Naive thymus-derived CD8-positive, alpha-beta T cell (primary cell): ENCODE results near the gene CMC4. TPM values are rescaled to one million over a fixed set of nuclear protein-coding genes. Genes with fewer than 3 reads are reported as not detected.

Source experiments
- ATAC-seq, 2 donors: fragments of 150-1000 bp; cut with Tn5 transposase in 1 of 2; sonication (Bioruptor Pico), chemical (Tn5 transposase) in 1 of 2; 1 replicate in 1 of 2; 2 replicates in 1 of 2; pipeline ENCODE4 v1.10.0; 2021; ENCODE audit warnings: mild to moderate bottlenecking in 2 of 2, moderate library complexity in 2 of 2
- POLR2A ChIA-PET: fragments of 350-600 bp; sonication (Branson Sonifier 250); formaldehyde crosslinking; loops from one replicate; lab custom pipeline; 2021; ENCODE audit warnings: antibody characterized with exemption; lab: Charles Lee
- DNase-seq, 10 donors: peaks; one replicate each; pipeline versions ENCODE4 v3.0.0 to v3.0.0-alpha.2; 2020 to 2022
- H3K27ac Mint-ChIP-seq, 10 donors: one replicate each; pipeline ENCODE4 v1.8.0; 2020 to 2022; ENCODE audit warnings: mild to moderate bottlenecking in 10 of 10, mixed read lengths in 10 of 10, moderate library complexity in 4 of 10, inconsistent platforms in 1 of 10
- H3K27me3 Mint-ChIP-seq, 5 donors: one replicate each; pipeline ENCODE4 v1.8.0; 2021 to 2022; ENCODE audit warnings: mixed read lengths in 5 of 5
- H3K36me3 Mint-ChIP-seq, 3 donors: one replicate each; pipeline ENCODE4 v1.8.0; 2020 to 2022; ENCODE audit warnings: mixed read lengths in 3 of 3, mild to moderate bottlenecking in 2 of 3, inconsistent platforms in 1 of 3
- H3K4me1 Mint-ChIP-seq, 4 donors: one replicate each; pipeline ENCODE4 v1.8.0; 2021 to 2022; ENCODE audit warnings: mixed read lengths in 4 of 4
- H3K4me3 Mint-ChIP-seq, 10 donors: one replicate each; pipeline ENCODE4 v1.8.0; 2020 to 2022; ENCODE audit warnings: mild to moderate bottlenecking in 10 of 10, mixed read lengths in 10 of 10, moderate library complexity in 6 of 10, inconsistent platforms in 1 of 10
- H3K9me3 Mint-ChIP-seq, 9 donors: one replicate each; pipeline ENCODE4 v1.8.0; 2020 to 2022; ENCODE audit warnings: mixed read lengths in 9 of 9, mild to moderate bottlenecking in 3 of 9, inconsistent platforms in 1 of 9, moderate library complexity in 1 of 9
- polyA plus RNA-seq, 3 donors: library from polyadenylated mRNA; unstranded; fragments of 300-500 nt; fragmentation: Illumina TruSeq; gene quantifications; one replicate each; pipeline ENCODE4 v1.2.3, GENCODE V29; 2021
- total RNA-seq, 8 experiments: library from RNA in 2 of 8; stranded (reverse) in 2 of 8; gene quantifications; one replicate each; pipeline ENCODE4 v1.2.3 and lab custom pipeline; 2021 to 2026

Gene CMC4
- total and polyA plus RNA-seq, 5 experiments from 2014 or later, result 5.3 to 27.7 (median 25.6) TPM

DNA sequence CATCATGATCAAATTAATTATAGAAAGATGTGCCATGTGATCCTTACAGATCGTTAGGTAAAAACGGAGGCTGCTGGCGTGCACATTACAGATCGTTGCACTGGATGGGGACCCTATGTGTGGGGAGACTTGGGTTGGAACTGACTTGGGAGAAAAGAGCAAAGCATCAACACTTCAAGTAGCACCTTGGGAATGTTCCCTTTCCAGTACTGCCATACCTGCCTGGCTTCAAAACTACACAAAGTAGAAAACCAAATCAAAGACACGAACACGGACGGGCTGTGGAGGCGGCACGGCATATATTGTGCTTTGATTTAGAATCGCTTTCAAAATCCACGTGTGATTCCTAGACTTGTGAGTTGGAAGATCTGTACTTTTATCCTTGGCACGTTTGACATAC is 898 bp downstream of the CMC4 start:
- Mint-ChIP-seq H3K36me3 (peaks cover 0 to 21% (median 0%) of the 10 kb centered on the region in 3 donors), H3K9me3 (no peaks in the 10 kb centered on the region), H3K4me3 (peak overlapping the region; percentile 70 to 90 (median 84)), H3K27me3 (no peaks in the 10 kb centered on the region), H3K27ac (peak overlapping the region in 9 of 10 donors; percentile 80 to 94 (median 91)), H3K4me1 (peaks cover 22 to 55% (median 48%) of the 10 kb centered on the region in 4 donors)
- POLR2A ChIA-PET, result interaction anchor here (1.0 kb wide), 1 partner anchor 43 kb away, joined by 6 read pairs; the partner anchor contains the start of gene FUNDC2
- DNase-seq (no peak), ATAC-seq (no peak)

DNA sequence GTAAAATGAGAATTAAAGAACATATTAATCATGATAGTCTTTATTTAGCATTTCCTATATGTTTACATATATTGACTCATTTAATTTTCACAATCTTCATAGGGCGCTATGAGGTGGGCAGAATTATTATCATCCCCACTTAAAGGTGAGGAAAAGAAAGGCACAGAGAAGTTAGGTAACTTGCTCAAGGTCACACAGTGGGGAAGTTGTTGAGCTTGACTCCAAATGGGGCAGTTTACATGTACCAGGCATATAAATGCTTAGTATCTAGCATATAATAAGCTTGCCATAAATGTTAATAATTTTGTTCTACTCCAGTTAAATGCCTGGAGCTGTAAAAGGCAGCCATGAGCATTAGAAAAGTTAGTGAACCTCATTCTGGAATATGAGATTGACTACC is 1.5 kb downstream of the CMC4 start:
- Mint-ChIP-seq H3K4me1 (peaks cover 22 to 54% (median 46%) of the 10 kb centered on the region in 4 donors), H3K4me3 (peak overlapping the region in 9 of 10 donors; percentile 4 to 90 (median 80)), H3K27ac (peak overlapping the region in 2 of 10 donors; percentile 25 to 91), H3K36me3 (peaks cover 0 to 20% (median 0%) of the 10 kb centered on the region in 3 donors), H3K9me3 (no peaks in the 10 kb centered on the region), H3K27me3 (no peaks in the 10 kb centered on the region)
- ATAC-seq (no peak), DNase-seq (no peak)
- POLR2A ChIA-PET, result no interaction called here

DNA sequence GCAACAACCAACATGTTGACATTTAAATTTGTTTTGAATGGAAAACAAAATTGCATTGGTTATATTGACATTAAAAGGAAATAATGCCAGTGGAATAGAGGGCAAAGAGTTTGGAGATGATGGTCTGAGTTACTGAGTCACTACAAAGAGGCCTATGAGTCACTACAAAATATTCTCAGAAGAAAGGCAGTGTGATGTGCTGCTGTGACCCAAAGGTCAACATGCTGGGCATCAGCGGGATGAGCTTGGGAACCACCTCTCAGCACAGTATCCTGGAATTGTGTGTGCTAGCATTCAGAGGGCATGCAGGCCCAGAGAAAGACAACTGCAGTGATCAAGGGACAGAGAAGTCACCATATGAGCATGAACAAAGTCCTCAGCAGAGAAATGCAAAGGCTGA is 2.8 kb downstream of the CMC4 start:
- peak overlapping the region in 2 of 10 donors; percentile 7 to 19 for H3K4me3 Mint-ChIP-seq
- H3K4me1 Mint-ChIP-seq, result peaks cover 12 to 41% (median 33%) of the 10 kb centered on the region in 4 donors
- DNase-seq (no peak), ATAC-seq (no peak)
- no peaks in the 10 kb centered on the region for H3K27me3 Mint-ChIP-seq
- peak overlapping the region in 1 of 10 donors; percentile 31 for H3K27ac Mint-ChIP-seq
- POLR2A ChIA-PET, result interaction anchor here (1.5 kb wide), 1 partner anchor 41 kb away, joined by 4 read pairs; the partner anchor contains the start of gene FUNDC2
- peaks cover 0 to 8% (median 0%) of the 10 kb centered on the region in 3 donors for H3K36me3 Mint-ChIP-seq
- no peaks in the 10 kb centered on the region for H3K9me3 Mint-ChIP-seq

DNA sequence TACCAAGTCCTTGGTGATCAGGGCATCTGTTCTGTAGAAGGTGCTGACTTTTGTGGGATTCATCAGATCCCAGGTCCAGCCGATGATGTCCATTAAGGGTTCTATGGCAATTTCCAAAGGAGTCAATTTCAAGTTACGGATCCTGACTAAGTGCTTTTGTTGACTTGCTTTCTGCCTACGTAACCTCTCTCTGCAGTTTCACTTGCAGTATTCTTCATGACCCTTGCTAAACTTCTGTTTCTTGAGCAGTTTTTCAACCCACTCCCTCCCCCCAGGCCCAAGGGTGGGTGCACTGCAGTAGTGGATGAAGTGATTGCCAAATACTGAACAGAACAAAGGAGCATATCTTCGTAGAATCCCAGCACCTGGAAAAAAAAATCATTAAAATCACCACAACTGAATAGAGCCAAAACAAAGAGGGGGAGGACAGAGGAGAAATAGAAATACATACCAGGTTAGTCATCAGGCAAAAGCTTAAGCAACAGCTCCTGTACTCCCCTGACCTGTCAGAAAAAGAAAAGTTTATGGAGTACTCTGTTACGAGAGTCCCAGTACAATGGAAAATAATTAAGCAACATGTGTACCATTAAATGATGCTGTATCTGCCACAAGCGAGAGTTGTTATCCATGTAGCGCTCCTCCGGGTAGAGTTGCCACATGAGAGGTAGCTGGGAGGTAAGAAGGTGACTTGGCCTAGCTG is 5.8 kb downstream of the CMC4 start:
- POLR2A ChIA-PET, result no interaction called here
- peaks cover 0 to 14% (median 0%) of the 10 kb centered on the region in 3 donors for H3K36me3 Mint-ChIP-seq
- H3K4me1 Mint-ChIP-seq, result peaks cover 9 to 27% (median 19%) of the 10 kb centered on the region in 4 donors
- no peak overlapping the region for H3K4me3 Mint-ChIP-seq
- ATAC-seq, result no peak
- H3K27ac Mint-ChIP-seq, result peak overlapping the region in 1 of 10 donors; percentile 26
- H3K9me3 Mint-ChIP-seq, result no peaks in the 10 kb centered on the region
- DNase-seq, result no peak
- H3K27me3 Mint-ChIP-seq, result no peaks in the 10 kb centered on the region

DNA sequence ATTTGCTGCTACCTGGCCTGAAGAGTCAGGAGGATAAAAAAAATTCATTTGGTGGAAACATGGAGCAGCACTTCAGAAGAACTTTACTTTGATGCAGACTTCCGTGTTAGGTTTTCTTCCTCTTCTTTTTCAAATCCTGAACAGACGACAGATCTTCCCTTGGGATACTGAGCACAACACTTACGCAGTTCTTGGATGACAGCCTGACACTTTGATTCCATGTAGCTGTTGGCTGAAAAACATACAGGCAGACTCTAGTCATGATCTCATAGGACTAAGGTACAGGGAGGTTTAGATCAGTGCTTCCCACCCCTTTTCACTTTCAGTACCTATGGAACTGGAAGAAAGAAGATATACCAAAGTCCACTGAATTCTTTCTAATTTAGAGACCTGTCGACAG is 9.2 kb downstream of the CMC4 start:
- H3K36me3 Mint-ChIP-seq, result peaks cover 0 to 14% (median 0%) of the 10 kb centered on the region in 3 donors
- DNase-seq (no peak), ATAC-seq (no peak)
- POLR2A ChIA-PET, result no interaction called here
- no peaks in the 10 kb centered on the region for H3K9me3 Mint-ChIP-seq
- H3K27me3 Mint-ChIP-seq, result no peaks in the 10 kb centered on the region
- peaks cover 0 to 16% (median 11%) of the 10 kb centered on the region in 4 donors for H3K4me1 Mint-ChIP-seq
- peak overlapping the region in 3 of 10 donors; percentile 4 to 40 (median 37) for H3K27ac Mint-ChIP-seq
- H3K4me3 Mint-ChIP-seq, result no peak overlapping the region

DNA sequence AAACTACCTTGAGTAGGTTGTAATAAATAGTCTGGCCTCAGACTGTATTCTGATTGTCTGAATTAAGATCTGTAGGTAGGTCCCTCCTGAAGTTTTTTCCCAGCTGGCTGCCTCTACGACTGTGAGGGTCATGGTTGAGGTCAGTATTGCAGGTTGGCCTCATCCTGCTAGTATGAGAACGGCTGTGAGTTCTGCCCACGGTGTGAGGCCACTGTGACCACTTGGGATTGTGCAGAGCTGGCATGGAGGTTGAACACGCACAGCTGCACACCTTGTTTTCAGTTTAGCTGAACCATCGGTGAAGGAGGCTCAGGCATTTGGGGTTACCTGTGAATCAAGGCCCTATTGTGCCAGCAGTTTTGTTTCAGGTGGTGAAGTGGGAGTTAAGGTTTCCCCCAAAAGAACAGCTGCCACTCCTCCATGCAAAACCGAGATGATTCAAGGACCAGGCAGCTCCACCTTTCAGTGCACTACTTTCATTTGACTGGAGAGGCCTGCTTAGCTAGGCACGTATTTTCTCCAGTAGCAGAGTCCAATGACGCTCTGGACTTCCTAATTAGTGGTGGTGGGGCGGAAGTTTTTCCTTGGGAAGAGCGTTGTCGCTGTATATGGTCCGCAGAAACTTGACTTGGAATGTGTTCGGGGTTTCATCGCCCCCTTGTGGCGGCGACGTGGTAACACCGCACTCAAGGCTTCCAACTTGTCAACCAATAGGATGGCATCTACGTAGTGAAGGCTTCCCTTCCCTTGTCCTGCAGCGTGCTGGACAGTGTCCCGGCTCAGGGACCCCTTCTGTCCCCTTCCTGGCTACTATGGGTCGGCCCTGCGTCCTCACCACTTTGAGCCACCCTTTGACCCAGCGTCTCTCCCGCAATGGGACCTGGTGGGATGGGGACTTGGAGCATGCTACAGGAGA is 13.8 kb downstream of the CMC4 start:
- peak overlapping the region in 9 of 10 donors; percentile 67 to 90 (median 76) for H3K27ac Mint-ChIP-seq
- peaks cover 1 to 20% (median 17%) of the 10 kb centered on the region in 4 donors for H3K4me1 Mint-ChIP-seq
- POLR2A ChIA-PET, result interaction anchor here (1.3 kb wide), 1 partner anchor 30 kb away, joined by 6 read pairs; the partner anchor contains the start of gene FUNDC2
- peak; percentile 82 to 85 for ATAC-seq
- H3K9me3 Mint-ChIP-seq, result no peaks in the 10 kb centered on the region
- DNase-seq, result peak; percentile 21 to 59 (median 40)
- H3K4me3 Mint-ChIP-seq, result peak overlapping the region; percentile 62 to 80 (median 71)
- peaks cover 0 to 30% (median 2%) of the 10 kb centered on the region in 3 donors for H3K36me3 Mint-ChIP-seq
- no peaks in the 10 kb centered on the region for H3K27me3 Mint-ChIP-seq

DNA sequence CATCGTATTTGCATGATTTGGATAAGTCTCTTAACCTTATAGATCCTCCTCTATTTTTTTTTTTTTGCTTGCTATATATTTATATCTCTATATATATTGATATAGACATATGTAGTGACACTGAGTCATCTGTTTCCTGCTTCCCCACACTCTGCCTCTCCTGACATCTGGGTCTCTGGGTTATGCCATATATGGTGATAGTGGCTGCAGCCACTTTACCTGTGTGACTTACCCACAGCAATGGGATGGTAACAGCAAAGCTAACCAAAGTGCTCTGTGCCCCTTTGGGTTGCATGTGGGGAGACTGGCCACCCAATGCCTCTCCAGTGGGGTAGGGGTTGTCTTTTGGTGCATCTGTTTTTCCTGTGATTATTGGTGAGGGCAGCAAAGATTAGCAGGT is 14.5 kb downstream of the CMC4 start:
- Mint-ChIP-seq H3K9me3 (no peaks in the 10 kb centered on the region), H3K4me3 (peak overlapping the region in 7 of 10 donors; percentile 3 to 80 (median 62)), H3K36me3 (peaks cover 0 to 31% (median 2%) of the 10 kb centered on the region in 3 donors), H3K27ac (peak overlapping the region in 6 of 10 donors; percentile 33 to 87 (median 70)), H3K4me1 (peaks cover 3 to 24% (median 20%) of the 10 kb centered on the region in 4 donors), H3K27me3 (no peaks in the 10 kb centered on the region)
- peak; percentile 39 to 52 for ATAC-seq
- POLR2A ChIA-PET, result interaction anchor here (1.3 kb wide), 1 partner anchor 30 kb away, joined by 6 read pairs; the partner anchor contains the start of gene FUNDC2
- no peak for DNase-seq

DNA sequence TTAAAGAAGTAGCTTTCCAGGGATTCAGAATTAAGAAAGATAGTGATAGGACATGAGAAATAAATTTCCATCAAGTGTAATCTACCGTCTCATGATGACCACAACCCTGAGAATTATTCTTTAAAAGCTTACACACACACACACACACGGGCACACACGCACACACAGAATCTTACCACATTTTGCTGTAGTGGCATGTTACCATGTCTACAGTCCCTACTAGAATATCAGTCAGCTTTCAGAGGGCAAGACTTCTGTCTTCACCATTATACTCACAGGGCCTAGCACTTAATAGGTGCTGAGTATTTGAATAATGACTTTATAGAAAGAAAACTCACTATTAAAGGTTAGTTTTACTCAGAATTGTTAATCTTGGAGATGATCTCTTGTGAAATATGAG is 15.4 kb downstream of the CMC4 start:
- peaks cover 7 to 34% (median 30%) of the 10 kb centered on the region in 4 donors for H3K4me1 Mint-ChIP-seq
- H3K36me3 Mint-ChIP-seq, result peaks cover 0 to 31% (median 2%) of the 10 kb centered on the region in 3 donors
- H3K4me3 Mint-ChIP-seq, result no peak overlapping the region
- H3K9me3 Mint-ChIP-seq, result no peaks in the 10 kb centered on the region
- no peaks in the 10 kb centered on the region for H3K27me3 Mint-ChIP-seq
- no peak for ATAC-seq
- no peak overlapping the region for H3K27ac Mint-ChIP-seq
- POLR2A ChIA-PET, result no interaction called here
- DNase-seq, result no peak

DNA sequence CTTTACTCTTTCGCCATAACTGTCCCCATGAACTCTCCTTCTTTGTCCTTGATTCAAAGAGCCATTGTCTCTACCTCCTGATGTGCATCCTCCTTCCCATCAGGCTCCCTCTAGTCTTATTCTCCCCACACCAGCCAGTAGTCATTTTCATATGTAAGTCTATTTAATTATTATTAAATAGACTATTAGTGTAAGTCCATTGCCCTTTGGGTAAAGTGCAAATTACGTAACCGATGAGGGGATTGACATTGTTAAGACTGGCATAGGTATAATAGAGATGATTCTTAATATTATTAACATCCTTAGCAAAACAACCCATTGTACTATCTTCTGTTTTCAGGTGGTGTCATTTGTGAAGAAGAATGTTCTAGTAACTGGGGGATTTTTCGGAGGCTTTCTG is 16.7 kb downstream of the CMC4 start:
- peaks cover 13 to 45% (median 42%) of the 10 kb centered on the region in 4 donors for H3K4me1 Mint-ChIP-seq

DNA sequence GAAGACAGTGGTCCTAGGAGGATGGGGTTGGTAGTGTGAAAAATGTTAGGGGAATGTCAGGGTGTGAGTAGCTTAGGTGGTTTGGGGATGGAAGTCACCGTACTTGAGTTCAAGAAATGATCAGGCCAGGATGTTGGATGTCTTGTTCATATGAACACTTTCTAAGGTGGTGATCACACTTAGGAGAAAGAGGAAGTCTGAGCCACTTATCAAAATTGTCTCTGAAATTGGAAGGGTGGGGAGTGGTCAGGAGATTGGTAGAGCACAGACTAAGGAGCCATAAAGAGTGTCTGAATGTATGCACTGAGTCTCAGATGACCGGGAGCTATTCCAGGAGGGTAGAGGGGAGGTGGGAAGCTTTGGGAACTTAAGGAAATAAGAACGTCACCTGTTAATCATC is 17.3 kb downstream of the CMC4 start:
- peaks cover 0 to 35% (median 2%) of the 10 kb centered on the region in 3 donors for H3K36me3 Mint-ChIP-seq
- H3K4me1 Mint-ChIP-seq, result peaks cover 17 to 51% (median 48%) of the 10 kb centered on the region in 4 donors
- H3K27me3 Mint-ChIP-seq, result no peaks in the 10 kb centered on the region
- H3K27ac Mint-ChIP-seq, result peak overlapping the region in 6 of 10 donors; percentile 12 to 78 (median 64)
- no peaks in the 10 kb centered on the region for H3K9me3 Mint-ChIP-seq
- DNase-seq, result no peak
- POLR2A ChIA-PET, result no interaction called here
- no peak overlapping the region for H3K4me3 Mint-ChIP-seq
- no peak for ATAC-seq

More for the DNA sequence above, 16.7 kb downstream of the CMC4 start:
- peak overlapping the region in 1 of 10 donors; percentile 25 for H3K27ac Mint-ChIP-seq
- ATAC-seq (no peak), DNase-seq (no peak)
- POLR2A ChIA-PET, result no interaction called here
- no peak overlapping the region for H3K4me3 Mint-ChIP-seq
- no peaks in the 10 kb centered on the region for H3K9me3 Mint-ChIP-seq
- H3K36me3 Mint-ChIP-seq, result peaks cover 0 to 31% (median 2%) of the 10 kb centered on the region in 3 donors
- H3K27me3 Mint-ChIP-seq, result no peaks in the 10 kb centered on the region

DNA sequence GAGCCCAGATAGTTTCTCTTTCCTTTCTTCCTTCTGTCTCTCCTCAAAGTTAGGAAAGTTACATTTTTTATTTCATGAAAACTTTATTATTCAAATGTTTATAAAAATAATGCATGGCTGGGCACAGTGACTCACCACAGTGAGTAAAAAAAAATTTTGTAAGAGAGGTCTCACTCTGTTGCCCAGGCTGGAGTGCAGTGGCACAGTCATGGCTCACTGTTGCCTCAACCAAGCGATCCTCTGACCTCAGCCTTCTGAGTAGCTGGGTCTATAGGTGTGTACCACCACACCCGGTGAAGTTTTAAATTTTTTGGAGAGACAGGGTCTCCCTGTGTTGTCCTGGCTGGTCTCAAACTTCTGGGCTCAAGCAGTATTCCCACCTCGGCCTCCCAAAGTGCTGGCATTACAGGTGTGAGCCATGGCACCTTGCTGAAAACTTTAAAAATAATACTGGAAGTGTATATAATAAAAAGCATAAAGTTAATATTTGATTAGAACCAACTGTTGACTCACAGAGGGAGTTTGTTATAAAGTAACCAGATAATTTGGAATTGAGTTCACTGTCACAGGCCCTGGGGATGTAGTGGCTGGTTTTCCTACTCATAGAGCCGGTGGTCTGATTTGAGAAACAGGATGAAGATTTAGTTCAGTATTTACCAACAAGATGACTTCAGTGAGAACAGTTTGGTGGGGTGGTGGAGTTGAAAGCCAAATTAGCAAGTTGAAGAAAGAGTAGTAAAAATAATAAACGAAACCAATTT is 18.0 kb downstream of the CMC4 start:
- Mint-ChIP-seq H3K27me3 (no peaks in the 10 kb centered on the region), H3K27ac (peak overlapping the region in 2 of 10 donors; percentile 55 to 58), H3K36me3 (peaks cover 0 to 40% (median 2%) of the 10 kb centered on the region in 3 donors), H3K9me3 (no peaks in the 10 kb centered on the region), H3K4me1 (peaks cover 18 to 55% (median 51%) of the 10 kb centered on the region in 4 donors), H3K4me3 (no peak overlapping the region)
- DNase-seq (no peak), ATAC-seq (no peak)
- POLR2A ChIA-PET, result no interaction called here
